ENCODE data around the gene NRXN3. TPM values are rescaled to one million over a fixed set of nuclear protein-coding genes. Genes with fewer than 3 reads are reported as not detected.

Gene NRXN3
- total RNA-seq, 4 donors from 2014 or later = 0.56 to 1.6 (median 1.1) TPM

GRCh38 chr14:79468486-79468885, 1298.3 kb downstream of the NRXN3 start:
- DNase-seq = no peak
- Histone ChIP-seq H3K27ac (no peak overlapping the region), H3K4me3 (replicated peaks in 1 of 3) (no peak overlapping the region), H3K27me3 (no peaks in the 10 kb centered on the region), H3K4me1 (no peaks in the 10 kb centered on the region), H3K36me3 (no peaks in the 10 kb centered on the region), H3K9me3 (no peaks in the 10 kb centered on the region)
- WGBS, 2 donors = 92 to 93% methylated on average over 3 of the region's 3 CpGs
- TF ChIP-seq, protein P1, sequence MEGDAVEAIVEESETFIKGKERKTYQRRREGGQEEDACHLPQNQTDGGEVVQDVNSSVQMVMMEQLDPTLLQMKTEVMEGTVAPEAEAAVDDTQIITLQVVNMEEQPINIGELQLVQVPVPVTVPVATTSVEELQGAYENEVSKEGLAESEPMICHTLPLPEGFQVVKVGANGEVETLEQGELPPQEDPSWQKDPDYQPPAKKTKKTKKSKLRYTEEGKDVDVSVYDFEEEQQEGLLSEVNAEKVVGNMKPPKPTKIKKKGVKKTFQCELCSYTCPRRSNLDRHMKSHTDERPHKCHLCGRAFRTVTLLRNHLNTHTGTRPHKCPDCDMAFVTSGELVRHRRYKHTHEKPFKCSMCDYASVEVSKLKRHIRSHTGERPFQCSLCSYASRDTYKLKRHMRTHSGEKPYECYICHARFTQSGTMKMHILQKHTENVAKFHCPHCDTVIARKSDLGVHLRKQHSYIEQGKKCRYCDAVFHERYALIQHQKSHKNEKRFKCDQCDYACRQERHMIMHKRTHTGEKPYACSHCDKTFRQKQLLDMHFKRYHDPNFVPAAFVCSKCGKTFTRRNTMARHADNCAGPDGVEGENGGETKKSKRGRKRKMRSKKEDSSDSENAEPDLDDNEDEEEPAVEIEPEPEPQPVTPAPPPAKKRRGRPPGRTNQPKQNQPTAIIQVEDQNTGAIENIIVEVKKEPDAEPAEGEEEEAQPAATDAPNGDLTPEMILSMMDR (IDR thresholded peaks at IDR 0.05) = no peak
- TF ChIP-seq POLR2A (IDR thresholded peaks at IDR 0.05) = no peak
- intact Hi-C loops (cut with DNase I) = no loop called here

GRCh38 chr14:79473651-79474050, 1303.5 kb downstream of the NRXN3 start:
- Histone ChIP-seq H3K27me3 (no peaks in the 10 kb centered on the region), H3K9me3 (no peaks in the 10 kb centered on the region), H3K4me3 (replicated peaks in 1 of 3) (no peak overlapping the region), H3K4me1 (no peaks in the 10 kb centered on the region), H3K36me3 (no peaks in the 10 kb centered on the region), H3K27ac (no peak overlapping the region)
- DNase-seq = no peak
- TF ChIP-seq, protein P1 (IDR thresholded peaks at IDR 0.05) = no peak
- TF ChIP-seq POLR2A (IDR thresholded peaks at IDR 0.05) = no peak
- intact Hi-C loops (cut with DNase I) = no loop called here
- WGBS, 2 donors = 79 to 80% methylated on average over 5 of the region's 5 CpGs

DNA sequence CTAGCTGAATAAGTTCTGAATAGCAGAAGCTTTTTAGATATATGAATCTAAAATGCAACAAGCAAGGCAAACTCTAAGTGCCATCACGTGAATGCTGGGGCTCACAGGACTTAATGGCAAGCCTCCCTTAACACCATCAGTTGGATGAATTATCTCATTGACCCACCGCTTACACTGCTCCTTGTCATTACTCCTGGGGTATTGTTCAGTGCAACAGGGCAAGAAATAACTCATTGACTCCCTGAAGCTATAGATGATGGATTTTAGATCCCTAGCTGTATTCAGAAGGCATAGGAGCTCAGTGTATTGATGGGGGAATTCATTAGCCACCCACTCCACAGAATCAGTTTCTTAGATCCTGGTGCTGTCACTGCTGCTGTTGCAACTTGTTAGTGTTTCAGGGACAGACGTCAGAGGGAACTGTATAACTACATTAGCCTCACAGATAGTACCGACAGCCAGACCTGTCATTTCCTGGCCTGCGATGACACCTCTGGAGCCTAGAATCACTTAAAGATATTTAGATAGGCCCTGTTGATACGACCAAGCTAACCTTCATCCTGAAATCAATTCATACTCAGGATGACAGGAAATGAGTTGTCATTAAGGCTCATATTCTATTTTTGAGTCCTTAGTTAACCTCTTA, 1305.8 kb downstream of the NRXN3 start:
- no peaks in the 10 kb centered on the region for H3K27me3 ChIP-seq
- H3K4me3 ChIP-seq (replicated peaks in 1 of 3) = no peak overlapping the region
- no peak for DNase-seq
- WGBS, 2 donors = 72 to 73% methylated on average over 6 of the region's 6 CpGs
- H3K36me3 ChIP-seq = no peaks in the 10 kb centered on the region
- no peak overlapping the region for H3K27ac ChIP-seq
- no peaks in the 10 kb centered on the region for H3K9me3 ChIP-seq
- H3K4me1 ChIP-seq = no peaks in the 10 kb centered on the region
- TF ChIP-seq POLR2A (IDR thresholded peaks at IDR 0.05) = no peak
- TF ChIP-seq, protein P1 (IDR thresholded peaks at IDR 0.05) = no peak
- intact Hi-C loops (cut with DNase I) = no loop called here

- Histone ChIP-seq H3K27ac (no peak overlapping the region), H3K4me3 (replicated peaks in 1 of 3) (no peak overlapping the region), H3K27me3 (no peaks in the 10 kb centered on the region), H3K9me3 (no peaks in the 10 kb centered on the region), H3K36me3 (no peaks in the 10 kb centered on the region), H3K4me1 (no peaks in the 10 kb centered on the region)
- DNase-seq = no peak
- TF ChIP-seq, protein P1 (IDR thresholded peaks at IDR 0.05) = no peak
- TF ChIP-seq POLR2A (IDR thresholded peaks at IDR 0.05) = no peak
- intact Hi-C loops (cut with DNase I) = no loop called here
- WGBS, 2 donors = 91 to 92% methylated on average over 2 of the region's 2 CpGs
Measured at GRCh38 chr14:79476552-79476951, 1306.4 kb downstream of the NRXN3 start.

DNA sequence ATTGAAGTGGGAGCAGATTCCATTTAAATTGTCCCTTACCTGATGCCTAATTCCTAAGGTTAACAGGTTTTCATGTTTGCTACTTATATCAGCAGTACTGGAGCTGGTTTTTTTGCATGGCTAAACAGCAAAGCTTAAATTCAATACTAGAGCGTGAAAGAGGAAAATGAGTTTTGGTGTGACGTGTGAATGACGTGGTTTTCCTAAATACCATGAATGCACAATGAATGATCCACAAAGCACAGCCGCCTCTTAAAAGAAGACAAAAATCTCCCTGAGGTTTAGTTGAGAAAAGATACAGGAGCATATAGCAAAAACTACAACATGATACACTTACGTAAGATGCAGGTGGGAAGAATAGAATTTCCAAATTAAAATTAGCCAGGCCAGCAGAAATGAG, 1310.0 kb downstream of the NRXN3 start:
- WGBS, 2 donors = 84 to 85% methylated on average over 5 of the region's 5 CpGs

More for the DNA sequence above, 1310.0 kb downstream of the NRXN3 start:
- intact Hi-C loops (cut with DNase I) = no loop called here
- no peak overlapping the region for H3K27ac ChIP-seq
- no peaks in the 10 kb centered on the region for H3K36me3 ChIP-seq
- H3K27me3 ChIP-seq = no peaks in the 10 kb centered on the region
- no peaks in the 10 kb centered on the region for H3K4me1 ChIP-seq
- DNase-seq = no peak
- H3K9me3 ChIP-seq = no peaks in the 10 kb centered on the region
- TF ChIP-seq, protein P1 (IDR thresholded peaks at IDR 0.05) = no peak
- no peak for TF ChIP-seq POLR2A (IDR thresholded peaks at IDR 0.05)
- H3K4me3 ChIP-seq (replicated peaks in 1 of 3) = no peak overlapping the region
